ENCODE data around the gene PLA2G2A. TPM values are rescaled to one million over a fixed set of nuclear protein-coding genes. Genes with fewer than 3 reads are reported as not detected.
"Not testable (repeated sequence)": the region's sequence is repeated elsewhere in the genome, so short reads cannot be mapped to it uniquely, and the experiment has no call there.

Gene PLA2G2A, protein sequence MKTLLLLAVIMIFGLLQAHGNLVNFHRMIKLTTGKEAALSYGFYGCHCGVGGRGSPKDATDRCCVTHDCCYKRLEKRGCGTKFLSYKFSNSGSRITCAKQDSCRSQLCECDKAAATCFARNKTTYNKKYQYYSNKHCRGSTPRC
- total RNA-seq (2014; rRNA removed; shearing (Covaris generic)): not detected in 2 replicates

DNA sequence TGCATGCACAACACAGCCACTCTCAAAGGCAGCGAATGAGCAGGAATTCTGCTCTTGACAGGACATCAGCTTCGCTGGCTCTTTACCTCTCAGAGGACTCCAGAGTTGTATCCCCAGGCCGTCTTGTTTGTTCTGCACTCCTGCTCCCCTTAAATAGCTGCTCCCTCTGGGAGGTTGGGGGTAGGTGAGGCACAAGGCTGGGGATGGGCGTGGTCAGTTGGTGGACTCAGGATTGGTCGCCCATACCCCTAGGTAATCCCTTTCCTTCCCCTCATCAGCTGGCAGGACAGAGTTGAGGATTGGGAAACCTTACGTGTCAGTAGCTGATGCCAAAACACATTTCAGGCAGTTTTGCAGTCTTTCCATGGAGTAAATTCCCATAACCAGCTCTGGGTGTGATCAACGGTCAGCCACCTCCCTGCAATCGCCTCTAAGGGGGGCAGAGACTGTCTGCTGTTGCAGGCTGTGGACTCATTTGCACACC is at the start of gene PLA2G2A:
PLA2G2A (minus strand) TSS at position 125 of the 484 bp plus-strand sequence. CDS start 845 bp downstream, outside the sequence.
- in situ Hi-C loops (cut with HindIII; ENCODE audit: low sequenced_read_pairs): no loop called here

DNA sequence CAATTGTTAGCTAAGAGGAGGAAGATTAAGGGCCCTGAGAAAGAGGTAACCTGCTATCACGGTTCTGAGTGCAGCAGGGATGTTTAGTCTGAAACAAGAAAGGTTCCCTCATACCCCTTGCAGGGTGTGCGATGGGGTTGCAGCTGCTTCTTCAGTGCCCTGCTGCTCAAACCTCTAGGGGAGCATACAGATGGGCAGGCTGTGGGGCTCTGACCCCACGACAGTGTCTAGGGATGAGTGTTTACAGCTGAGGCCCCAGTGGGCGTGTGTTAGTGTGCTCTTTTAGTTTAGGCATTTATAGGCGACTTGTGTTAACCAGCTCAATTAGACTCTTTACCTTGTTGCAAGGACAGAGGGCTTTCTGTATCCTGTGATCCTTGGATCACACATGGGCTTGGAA is 49.3 kb upstream of the PLA2G2A start:
- in situ Hi-C loops (cut with HindIII; ENCODE audit: low sequenced_read_pairs): no loop called here
- no peak for DNase-seq (ENCODE audit: low spot score)

More for the DNA sequence above, at the start of gene PLA2G2A:
- no peak for DNase-seq (ENCODE audit: low spot score)

DNA sequence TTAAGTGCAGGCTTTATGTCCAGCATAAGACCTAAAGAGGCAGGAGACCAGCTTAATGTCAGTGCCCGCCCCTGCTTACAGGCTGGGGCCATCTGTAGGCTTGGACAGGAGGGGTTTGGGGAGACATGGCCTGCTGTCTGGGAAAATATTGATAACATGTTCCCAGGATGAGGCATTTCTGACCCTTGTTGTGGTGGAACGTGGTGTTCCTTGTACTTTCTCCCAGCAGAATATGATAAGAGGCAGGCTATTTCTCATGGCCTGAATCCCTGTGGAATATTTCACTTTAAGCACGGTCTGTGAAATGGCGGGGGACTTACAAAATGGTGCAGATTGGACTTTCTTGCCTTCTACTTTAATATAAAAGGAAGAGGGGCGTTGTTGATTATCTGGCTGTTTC is 48.7 kb upstream of the PLA2G2A start:
- no peak for DNase-seq (ENCODE audit: low spot score)
- in situ Hi-C loops (cut with HindIII; ENCODE audit: low sequenced_read_pairs): no loop called here

DNA sequence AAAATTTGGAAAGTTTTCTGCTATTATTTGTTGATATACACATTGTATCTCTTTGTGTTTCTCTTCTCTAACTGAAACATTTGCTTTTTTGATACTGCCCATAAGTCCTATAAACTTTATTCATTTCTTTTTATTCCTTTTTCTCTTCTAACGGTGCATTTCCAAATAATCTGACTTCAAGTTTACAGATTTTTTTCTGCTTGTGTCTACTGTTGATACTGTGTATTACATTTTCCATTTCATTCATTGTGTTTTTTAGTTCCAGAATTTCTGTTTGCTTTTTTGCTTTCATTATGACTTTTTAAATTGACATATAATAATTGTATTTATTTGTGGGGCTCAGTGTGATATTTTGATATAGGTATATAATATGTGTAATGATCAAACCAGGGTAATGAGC is 38.3 kb upstream of the PLA2G2A start:
- in situ Hi-C loops (cut with HindIII; ENCODE audit: low sequenced_read_pairs): no loop called here
- no peak for DNase-seq (ENCODE audit: low spot score)

DNA sequence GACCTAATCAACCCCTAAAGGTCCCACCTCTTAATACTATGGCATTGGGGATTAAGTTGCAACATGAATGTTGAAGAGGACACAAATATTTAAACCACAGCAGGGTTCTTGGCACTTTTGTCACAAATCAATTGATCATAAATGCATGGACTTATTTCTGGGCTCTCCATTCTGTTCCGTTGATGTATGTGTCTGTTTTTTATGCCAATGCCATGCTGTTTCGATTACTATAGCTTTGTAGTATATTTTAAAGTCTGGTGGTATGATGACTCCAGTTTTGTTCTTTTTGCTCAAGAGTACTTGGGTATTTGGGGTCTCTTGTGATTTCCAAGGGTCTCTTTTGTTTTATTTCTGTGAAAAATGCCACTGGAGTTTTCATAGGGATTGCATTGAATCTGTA is 34.7 kb upstream of the PLA2G2A start:
- no peak for DNase-seq (ENCODE audit: low spot score)
- in situ Hi-C loops (cut with HindIII; ENCODE audit: low sequenced_read_pairs): no loop called here

DNA sequence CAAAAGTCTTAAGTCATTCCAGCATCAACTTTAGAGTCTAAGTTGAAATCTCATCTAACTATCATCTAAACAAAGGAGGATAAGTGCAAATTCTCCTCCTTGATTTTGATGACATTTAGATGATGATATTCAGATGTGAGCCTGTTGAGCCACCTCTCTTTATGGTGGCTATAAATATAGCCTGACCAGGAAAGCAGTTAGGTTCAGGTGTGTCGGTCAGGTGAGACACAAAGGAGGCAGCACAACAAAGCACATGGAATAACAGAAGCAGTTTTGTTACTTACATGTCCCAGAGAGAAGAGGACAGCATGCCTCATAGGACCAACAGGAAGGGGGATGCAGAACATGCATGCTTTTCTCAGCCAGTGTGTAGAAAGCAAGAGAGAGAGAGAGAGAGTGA is 30.6 kb upstream of the PLA2G2A start:
- in situ Hi-C loops (cut with HindIII; ENCODE audit: low sequenced_read_pairs): no loop called here
- DNase-seq (ENCODE audit: low spot score): no peak

DNA sequence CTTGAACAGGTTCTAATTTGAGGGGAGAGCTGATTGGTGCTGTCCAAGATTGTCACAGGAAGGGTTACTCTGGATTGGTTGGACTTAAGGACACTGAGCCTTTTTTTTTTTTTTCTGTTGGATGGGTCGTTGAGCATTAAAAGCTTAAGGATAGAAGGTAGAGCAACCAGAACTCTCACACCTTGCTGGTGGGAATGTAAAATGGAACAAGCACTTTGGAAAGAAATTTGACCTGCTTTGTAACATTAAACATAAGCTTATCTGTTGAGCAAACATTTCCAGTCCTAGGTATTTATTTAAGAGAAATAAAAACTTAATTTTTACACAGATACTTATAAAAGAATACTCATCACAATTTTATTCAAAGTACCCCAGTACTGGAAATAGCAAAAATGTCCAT is 29.8 kb upstream of the PLA2G2A start:
- in situ Hi-C loops (cut with HindIII; ENCODE audit: low sequenced_read_pairs): no loop called here
- no peak for DNase-seq (ENCODE audit: low spot score)

DNA sequence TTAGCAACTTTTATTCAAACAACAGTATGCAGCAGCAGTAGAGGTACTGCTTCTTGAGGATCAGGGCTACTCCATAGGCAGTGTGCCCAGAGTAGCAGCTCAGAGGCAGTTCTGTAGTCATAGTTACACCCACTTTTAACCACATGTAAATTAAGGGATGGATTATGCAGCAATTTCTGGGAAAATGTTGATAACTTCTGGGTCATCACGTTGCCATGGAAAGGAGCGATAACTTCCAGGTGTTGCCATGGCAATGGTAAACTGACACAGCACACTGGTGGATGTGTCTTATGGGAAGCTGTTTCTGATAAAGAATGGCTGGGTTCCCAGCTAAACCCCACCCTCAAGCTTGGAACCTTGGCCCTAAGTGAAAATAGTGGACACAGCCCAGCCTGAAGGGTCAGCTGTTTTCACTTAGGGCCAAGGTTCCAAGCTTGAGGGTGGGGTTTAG is 29.0 kb upstream of the PLA2G2A start:
- in situ Hi-C loops (cut with HindIII; ENCODE audit: low sequenced_read_pairs): no loop called here
- no peak for DNase-seq (ENCODE audit: low spot score)

DNA sequence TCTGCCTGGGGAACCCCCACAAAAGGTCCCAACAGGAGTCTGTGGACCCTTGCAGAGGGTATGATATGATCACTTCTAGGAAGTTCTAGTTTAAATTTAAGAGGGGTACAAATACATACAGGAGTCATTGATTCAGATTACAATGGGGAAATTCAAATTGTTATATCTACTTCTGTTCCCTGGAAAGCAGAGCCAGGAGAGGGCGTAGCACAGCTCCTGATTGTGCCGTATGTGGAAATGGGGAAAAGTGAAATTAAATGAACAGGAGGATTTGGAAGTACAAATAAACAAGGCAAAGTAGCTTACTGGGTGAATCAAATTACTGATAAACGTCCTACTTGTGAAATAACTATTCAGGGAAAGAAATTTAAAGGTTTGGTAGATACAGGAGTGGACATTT is 19.4 kb upstream of the PLA2G2A start:
- DNase-seq (ENCODE audit: low spot score); in situ Hi-C loops (cut with HindIII; ENCODE audit: low sequenced_read_pairs): not testable (repeated sequence)

DNA sequence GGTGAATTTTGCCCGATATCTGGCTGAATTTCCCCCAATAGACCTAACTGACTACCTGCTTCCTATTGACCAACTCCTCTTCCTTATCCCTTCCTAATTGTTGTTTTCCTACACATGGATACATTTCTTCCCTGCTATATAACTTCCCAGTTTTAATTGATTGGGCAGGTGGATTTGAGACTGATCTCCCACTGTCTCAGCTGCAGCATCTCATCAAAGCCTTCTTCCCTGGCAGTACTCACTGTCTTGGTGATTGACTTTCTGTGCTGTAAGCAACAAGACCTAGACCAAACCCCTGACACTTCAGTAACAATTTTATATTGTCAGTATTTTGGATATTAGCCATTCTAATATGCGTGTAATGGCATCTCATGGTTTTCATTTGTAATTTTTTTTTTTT is 11.3 kb upstream of the PLA2G2A start:
- no peak for DNase-seq (ENCODE audit: low spot score)
- in situ Hi-C loops (cut with HindIII; ENCODE audit: low sequenced_read_pairs): no loop called here

DNA sequence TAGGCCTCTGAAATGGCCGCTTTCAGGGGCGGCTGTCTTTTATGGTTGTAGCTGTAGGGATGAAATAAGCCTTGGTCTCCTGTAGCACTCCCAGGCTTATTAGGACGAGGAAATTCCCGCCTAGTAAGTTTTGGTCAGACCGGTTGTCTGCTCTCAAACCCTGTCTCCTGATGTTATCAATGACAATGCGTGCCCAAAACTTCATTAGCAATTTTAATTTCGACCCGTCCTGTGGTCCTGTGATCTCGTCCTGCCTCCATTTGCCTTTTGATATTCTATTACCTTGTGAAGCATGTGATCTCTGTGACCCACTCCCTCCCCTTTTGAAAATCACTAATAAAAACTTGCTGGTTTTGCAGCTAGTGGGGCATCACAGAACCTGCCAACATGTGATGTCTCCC is 10.8 kb upstream of the PLA2G2A start:
- DNase-seq (ENCODE audit: low spot score); in situ Hi-C loops (cut with HindIII; ENCODE audit: low sequenced_read_pairs): not testable (repeated sequence)

DNA sequence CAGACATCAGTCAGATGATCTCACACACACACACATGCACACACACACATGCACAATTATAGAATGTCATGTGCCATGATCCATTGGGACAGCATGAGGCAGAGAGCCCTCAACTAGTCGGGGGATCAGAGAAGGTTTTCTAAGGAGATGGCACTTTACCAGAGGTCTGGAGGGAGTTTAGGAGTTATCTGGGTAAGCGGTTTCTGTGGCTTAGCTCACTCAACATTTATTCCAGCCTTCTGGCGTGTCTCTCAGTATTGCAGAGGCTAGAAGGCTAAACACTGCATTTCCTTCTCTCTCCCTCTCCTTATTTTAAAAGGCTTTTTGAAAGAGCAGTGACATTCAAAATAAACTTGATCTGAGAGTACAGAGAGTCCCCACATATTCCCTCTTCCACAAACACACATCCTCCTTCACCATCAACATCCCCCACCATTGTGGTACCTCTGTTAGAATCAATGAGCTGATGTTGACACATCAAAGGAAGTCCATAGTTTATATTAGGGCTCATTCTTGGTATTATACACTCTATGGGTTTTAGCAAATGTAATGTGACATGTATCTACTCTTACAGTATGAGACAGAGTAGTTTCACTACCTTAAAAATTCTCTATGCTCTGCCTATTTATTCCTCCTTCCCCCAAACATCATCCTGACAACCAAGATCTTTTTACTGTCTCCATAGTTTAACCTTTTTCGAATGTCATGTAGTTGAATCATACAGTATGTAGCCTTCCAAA is 9.0 kb upstream of the PLA2G2A start:
- no peak for DNase-seq (ENCODE audit: low spot score)
- in situ Hi-C loops (cut with HindIII; ENCODE audit: low sequenced_read_pairs): no loop called here

DNA sequence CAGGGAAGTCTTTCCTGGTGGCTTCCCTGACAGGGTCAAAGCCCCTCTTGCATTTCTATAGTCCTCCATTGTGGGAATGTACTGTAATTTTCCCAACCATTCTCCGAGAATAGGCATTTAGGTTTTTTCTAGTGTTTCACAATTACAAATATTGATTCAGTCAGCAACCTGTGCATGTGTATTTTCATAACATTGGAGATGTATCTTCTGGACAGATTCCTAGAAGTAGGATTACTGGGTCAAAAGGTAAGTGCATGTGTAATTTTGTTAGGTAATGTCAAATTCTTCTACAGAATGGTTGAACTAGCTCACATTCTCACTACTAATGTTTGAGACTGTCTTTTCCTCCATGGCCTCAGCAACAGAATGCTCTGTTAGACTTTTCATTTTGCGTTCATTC is 8.3 kb upstream of the PLA2G2A start:
- in situ Hi-C loops (cut with HindIII; ENCODE audit: low sequenced_read_pairs): no loop called here
- DNase-seq (ENCODE audit: low spot score): no peak

DNA sequence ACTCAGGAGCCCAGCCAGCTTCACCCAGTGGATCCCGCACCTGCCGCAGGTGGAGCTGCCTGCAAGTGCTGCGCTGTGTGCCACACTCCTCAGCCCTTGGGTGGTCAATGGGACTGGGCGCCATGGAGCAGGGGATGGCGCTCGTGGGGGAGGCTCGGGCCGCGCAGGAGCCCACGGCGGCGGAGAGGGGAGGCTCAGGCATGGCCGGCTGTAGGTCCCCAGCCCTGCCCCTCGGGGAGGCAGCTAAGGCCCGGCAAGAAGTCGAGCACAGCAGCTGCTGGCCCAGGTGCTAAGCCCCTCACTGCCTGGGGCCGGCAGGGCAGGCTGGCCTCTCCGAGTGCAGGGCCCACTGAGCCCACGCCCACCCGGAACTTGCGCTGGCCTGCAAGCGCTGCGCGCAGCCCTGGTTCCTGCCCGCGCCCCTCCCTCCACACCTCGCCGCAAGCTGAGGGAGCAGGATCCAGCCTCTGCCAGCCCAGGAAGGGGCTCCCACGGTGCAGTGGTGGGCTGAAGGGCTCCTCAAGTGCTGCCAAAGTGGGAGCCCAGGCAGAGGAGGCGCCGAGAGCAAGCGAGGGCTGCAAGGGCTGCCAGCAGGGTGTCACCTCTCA is 5.1 kb upstream of the PLA2G2A start:
- DNase-seq (ENCODE audit: low spot score): not testable (repeated sequence)

DNA sequence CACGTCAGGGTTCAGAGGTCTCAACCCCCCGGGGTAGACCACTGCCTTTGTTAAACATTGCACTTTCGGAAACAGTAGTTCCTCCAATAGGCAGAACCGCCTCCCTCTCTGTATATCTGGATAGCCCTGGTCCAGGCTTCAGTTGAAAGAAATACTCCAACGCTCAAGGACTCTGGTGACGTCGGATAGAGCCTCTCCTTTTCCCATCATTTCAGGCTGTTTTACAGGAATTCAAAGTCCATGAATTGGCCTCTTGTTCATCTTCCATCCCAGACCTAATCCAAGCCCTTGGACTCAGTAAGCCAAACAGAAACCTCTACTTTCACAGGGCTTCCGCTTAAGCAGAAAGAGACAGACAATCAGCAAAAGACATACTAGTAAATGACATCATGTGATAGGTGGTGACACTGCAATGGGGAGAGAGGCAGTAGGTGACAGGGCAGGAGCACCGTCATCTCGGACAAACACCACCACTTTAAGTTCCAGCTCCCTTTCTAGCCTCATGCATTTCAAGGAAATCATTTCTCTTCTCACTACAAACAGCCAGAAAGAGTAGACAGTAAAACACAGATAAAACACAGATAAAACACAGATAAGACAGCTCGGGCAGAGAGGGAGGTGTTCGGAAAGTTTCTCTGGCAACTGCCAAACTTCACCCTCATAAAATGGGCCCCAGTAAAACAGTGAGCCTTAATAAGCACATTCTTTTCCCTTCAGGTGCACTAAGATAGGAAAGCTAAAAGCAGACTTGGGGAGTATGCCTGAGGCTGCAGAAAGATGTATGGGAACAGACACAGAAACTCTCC is 2.3 kb upstream of the PLA2G2A start:
- no peak for DNase-seq (ENCODE audit: low spot score)
- in situ Hi-C loops (cut with HindIII; ENCODE audit: low sequenced_read_pairs): no loop called here

More for the DNA sequence above, 5.1 kb upstream of the PLA2G2A start:
- in situ Hi-C loops (cut with HindIII; ENCODE audit: low sequenced_read_pairs): not testable (repeated sequence)

DNA sequence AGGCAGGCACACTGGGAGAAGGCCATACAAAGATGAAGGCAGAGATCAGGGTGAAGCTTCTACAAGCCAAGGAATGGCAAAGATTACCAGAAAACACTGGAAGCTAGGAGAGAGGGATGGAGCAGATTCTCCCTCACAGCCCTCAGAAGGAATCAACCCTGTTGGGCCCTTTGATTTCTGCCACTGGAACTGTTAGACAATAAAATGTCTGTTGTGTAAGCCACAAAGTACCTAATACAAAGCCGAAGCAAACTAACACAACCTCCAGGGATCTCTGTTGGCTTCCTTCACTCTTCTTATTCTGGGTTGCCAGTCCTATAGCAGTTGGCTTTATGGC is 1.7 kb upstream of the PLA2G2A start:
- in situ Hi-C loops (cut with HindIII; ENCODE audit: low sequenced_read_pairs): no loop called here

DNA sequence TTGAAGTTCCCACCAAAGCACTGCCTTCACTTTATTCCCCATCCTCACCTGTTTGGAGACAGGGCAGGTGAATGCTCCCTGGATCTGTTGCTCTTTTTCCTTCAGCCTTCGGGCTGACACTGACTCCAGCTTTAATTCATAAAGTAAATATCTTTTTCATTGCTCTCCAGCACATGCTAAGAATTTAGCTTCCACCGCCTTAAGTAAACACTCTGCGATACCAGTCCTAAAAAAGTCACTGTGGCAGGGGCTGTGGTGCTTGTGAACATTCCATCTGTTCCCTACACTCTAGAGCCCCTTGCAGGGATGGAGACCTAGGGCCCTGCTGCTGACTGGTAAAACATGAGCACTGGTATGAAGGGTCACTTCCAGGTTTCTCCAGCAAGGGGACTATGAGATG is 896 bp upstream of the PLA2G2A start:
- DNase-seq (ENCODE audit: low spot score): no peak
- in situ Hi-C loops (cut with HindIII; ENCODE audit: low sequenced_read_pairs): no loop called here

More for the DNA sequence above, 1.7 kb upstream of the PLA2G2A start:
- DNase-seq (ENCODE audit: low spot score): no peak

DNA sequence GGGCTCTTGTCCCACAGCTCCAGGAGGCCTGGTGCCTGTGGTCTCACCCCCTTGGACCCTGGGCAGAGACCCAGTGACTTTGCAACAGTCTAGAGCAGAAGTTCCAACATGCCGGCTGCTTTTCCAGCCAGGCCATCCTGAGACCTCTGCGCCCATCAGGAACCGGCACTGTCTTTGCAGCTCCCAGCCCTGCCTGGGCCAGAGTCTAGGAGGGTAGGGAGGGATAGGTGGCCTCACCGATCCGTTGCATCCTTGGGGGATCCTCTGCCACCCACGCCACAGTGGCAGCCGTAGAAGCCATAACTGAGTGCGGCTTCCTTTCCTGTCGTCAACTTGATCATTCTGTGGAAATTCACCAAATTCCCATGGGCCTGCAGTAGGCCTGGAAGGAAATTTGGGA is 1.3 kb downstream of the PLA2G2A start:
- in situ Hi-C loops (cut with HindIII; ENCODE audit: low sequenced_read_pairs): no loop called here

DNA sequence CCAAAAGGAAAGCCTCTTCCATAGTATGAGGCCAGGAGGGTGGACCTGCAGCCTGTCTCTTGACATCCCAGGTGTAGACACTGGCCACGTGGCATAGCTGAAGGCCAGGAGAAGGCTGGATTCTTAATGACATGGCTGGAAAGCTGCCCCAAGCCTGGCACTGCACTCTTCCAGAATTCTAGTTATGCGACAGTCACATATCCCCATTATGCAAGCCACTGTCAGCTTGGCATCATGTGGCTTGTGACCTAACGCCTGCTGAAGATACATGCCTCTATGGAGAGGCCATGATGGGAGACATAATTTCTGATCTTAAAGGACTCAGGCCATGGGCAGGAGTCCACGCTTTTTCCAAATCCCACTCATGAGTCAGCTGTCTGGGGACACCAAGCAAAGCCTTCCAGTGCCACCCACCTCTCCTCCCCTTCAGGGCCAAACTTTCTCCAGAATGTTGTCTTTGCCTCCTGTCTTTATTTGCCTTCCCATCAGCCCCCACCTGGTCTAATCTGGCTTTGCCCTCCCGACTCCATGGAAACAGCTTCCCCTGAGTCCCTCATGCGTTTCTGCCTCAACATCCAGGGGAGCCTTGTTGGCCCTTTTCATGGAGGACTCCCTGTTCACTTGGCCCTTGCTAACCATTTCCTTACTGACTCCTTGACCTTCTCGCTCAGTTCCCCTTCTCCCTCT is 3.0 kb downstream of the PLA2G2A start:
- DNase-seq (ENCODE audit: low spot score): no peak
- in situ Hi-C loops (cut with HindIII; ENCODE audit: low sequenced_read_pairs): no loop called here

More for the DNA sequence above, 1.3 kb downstream of the PLA2G2A start:
- DNase-seq (ENCODE audit: low spot score): no peak
